Caco-2 (cell line): Measurements from ENCODE around the gene RSRC1. TPM values are rescaled to one million over a fixed set of nuclear protein-coding genes. Genes with fewer than 3 reads are reported as not detected.

Experiments
- BruUV-seq: library from RNA; stranded (reverse); fragments of 400-500 nt; replicated peaks from 2 replicates; lab custom pipeline; 2021; lab: Mats Ljungman, UMichigan
- CTCF ChIA-PET: fragments of 300-600 bp; sonication (Branson Sonifier 250); formaldehyde crosslinking; loops from one replicate; lab custom pipeline; 2022; ENCODE audit warnings: antibody characterized with exemption; lab: Charles Lee
- POLR2A ChIA-PET: fragments of 300-600 bp; sonication (Branson Sonifier 250); formaldehyde crosslinking; loops from one replicate; lab custom pipeline; 2022; ENCODE audit warnings: antibody characterized with exemption; lab: Charles Lee
- DNase-seq, 2 experiments: peaks; one replicate each; pipeline versions ENCODE4 v3.0.0 to v3.0.0-alpha.2; 2020 to 2022
- H3K27me3 ChIP-seq: replicated peaks from 2 replicates; pipeline ENCODE4 v1.6.0; 2011; ENCODE audit warnings: low read length; ENCODE audit not compliant: control insufficient read depth, insufficient read depth
- H3K36me3 ChIP-seq: 2 replicates; pipeline ENCODE4 v1.5.1; 2011; ENCODE audit warnings: low read length; ENCODE audit not compliant: control insufficient read depth, insufficient read depth
- H3K4me1 ChIP-seq: fragments of 250-450 bp; sonication (Bioruptor Pico); 2 replicates; pipeline ENCODE4 v1.5.1; 2020; ENCODE audit warnings: mild to moderate bottlenecking
- H3K4me3 ChIP-seq: 2 replicates; pipeline ENCODE4 v1.5.1; 2011; ENCODE audit warnings: low read depth, mild to moderate bottlenecking, control low read depth, low read length
- H3K9me3 ChIP-seq: fragments of 250-450 bp; sonication (Bioruptor Pico); 2 replicates; pipeline ENCODE4 v1.5.1; 2020; ENCODE audit warnings: mild to moderate bottlenecking, moderate library complexity
- H3K27ac Mint-ChIP-seq: one replicate; pipeline ENCODE4 v1.8.0; 2022; ENCODE audit warnings: mixed read lengths; ENCODE audit not compliant: unreplicated experiment
- H3K27me3 Mint-ChIP-seq: one replicate; pipeline ENCODE4 v1.8.0; 2022; ENCODE audit warnings: mixed read lengths; ENCODE audit not compliant: insufficient read depth, unreplicated experiment
- H3K36me3 Mint-ChIP-seq: one replicate; pipeline ENCODE4 v1.8.0; 2022; ENCODE audit warnings: mild to moderate bottlenecking, mixed read lengths; ENCODE audit not compliant: insufficient read depth, unreplicated experiment
- H3K4me1 Mint-ChIP-seq: one replicate; pipeline ENCODE4 v1.8.0; 2022; ENCODE audit warnings: low read depth, mixed read lengths; ENCODE audit not compliant: unreplicated experiment
- H3K4me3 Mint-ChIP-seq: one replicate; pipeline ENCODE4 v1.8.0; 2022; ENCODE audit warnings: mild to moderate bottlenecking, moderate library complexity, mixed read lengths; ENCODE audit not compliant: unreplicated experiment
- H3K9me3 Mint-ChIP-seq: one replicate; pipeline ENCODE4 v1.8.0; 2022; ENCODE audit warnings: mixed read lengths; ENCODE audit not compliant: unreplicated experiment
- intact Hi-C: fragments of 100-400 bp; cut with micrococcal nuclease; formaldehyde crosslinking; loops from one replicate; pipeline ENCODE4 v1.10.0; 2022; ENCODE audit not compliant: unreplicated experiment
- total RNA-seq: library from RNA; stranded (reverse); gene quantifications from 2 replicates; pipeline ENCODE4 v1.2.3, GENCODE V29; 2022
- TF ChIP-seq, protein P1 (sequence below), 2 experiments: fragments of 200-600 bp in 1 of 2; IDR thresholded peaks; 1 replicate in 1 of 2; 2 replicates in 1 of 2; pipeline versions ENCODE4 v1.5.1 to v1.8.0; 2011 to 2022; ENCODE audit warnings: antibody characterized with exemption in 1 of 2, control low read depth in 1 of 2, inconsistent platforms in 1 of 2, low read depth in 1 of 2, low read length in 1 of 2, mild to moderate bottlenecking in 1 of 2, moderate library complexity in 1 of 2; ENCODE audit not compliant: insufficient read depth in 1 of 2, severe bottlenecking in 1 of 2, unreplicated experiment in 1 of 2

The RSRC1 gene
- total RNA-seq, 1 experiment from 2014 or later, result 38.4 TPM

DNA sequence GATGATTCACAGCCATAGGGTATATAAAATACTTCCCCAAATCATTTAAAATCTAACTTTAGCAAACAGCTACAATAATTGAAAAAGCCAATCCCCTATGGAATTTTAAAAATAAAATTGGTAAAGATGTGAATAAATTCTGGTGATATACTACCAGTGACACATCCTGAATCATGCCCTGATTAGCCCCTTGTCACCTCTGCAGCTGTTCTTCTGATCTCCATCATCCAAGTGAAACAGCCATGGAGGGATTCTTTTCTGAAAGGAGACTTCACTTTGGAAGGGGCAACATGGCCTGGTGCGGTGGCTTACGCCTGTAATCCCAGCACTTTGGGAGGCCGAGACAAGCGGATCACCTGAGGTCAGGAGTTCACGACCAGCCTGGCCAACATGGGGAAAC is 345.5 kb downstream of the RSRC1 start:
- BruUV-seq, result no TSS peak
- CTCF ChIA-PET, result no interaction called here
- TF ChIP-seq, protein P1, sequence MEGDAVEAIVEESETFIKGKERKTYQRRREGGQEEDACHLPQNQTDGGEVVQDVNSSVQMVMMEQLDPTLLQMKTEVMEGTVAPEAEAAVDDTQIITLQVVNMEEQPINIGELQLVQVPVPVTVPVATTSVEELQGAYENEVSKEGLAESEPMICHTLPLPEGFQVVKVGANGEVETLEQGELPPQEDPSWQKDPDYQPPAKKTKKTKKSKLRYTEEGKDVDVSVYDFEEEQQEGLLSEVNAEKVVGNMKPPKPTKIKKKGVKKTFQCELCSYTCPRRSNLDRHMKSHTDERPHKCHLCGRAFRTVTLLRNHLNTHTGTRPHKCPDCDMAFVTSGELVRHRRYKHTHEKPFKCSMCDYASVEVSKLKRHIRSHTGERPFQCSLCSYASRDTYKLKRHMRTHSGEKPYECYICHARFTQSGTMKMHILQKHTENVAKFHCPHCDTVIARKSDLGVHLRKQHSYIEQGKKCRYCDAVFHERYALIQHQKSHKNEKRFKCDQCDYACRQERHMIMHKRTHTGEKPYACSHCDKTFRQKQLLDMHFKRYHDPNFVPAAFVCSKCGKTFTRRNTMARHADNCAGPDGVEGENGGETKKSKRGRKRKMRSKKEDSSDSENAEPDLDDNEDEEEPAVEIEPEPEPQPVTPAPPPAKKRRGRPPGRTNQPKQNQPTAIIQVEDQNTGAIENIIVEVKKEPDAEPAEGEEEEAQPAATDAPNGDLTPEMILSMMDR (IDR thresholded peaks at IDR 0.05; ENCODE audit: insufficient read depth in 1 of 2, low read depth in 1 of 2, low read length in 1 of 2, severe bottlenecking in 1 of 2, unreplicated experiment in 1 of 2), result no peak

DNA sequence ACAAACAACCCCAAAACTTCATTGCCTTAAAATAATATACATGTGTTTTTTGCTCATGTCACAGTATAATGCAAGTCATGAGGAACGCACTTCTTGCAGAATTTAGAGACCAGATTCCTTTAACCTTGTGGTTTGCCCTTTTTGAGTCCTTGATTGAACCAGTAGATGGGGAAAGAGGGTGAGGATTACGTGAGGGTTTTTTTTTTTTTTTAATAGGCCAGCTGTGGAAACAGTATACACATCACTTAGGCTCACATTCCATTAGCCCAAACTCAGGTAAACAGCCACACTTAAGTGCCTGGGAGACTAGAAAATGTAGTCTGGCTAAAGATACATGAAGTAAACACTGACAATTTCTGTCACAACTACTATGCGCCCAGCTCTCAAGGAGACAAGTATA is 346.2 kb downstream of the RSRC1 start:
- Histone ChIP-seq H3K36me3 (no peaks in the 10 kb centered on the region), H3K9me3 (no peaks in the 10 kb centered on the region), H3K27me3 (no peaks in the 10 kb centered on the region), H3K4me3 (no peak overlapping the region), H3K4me1 (no peaks in the 10 kb centered on the region)
- ChIA-PET POLR2A (no interaction called here), CTCF (no interaction called here)
- Mint-ChIP-seq H3K9me3 (no peaks in the 10 kb centered on the region), H3K4me1 (peaks cover 7% of the 10 kb centered on the region), H3K4me3 (no peak overlapping the region), H3K36me3 (no peaks in the 10 kb centered on the region), H3K27me3 (no peaks in the 10 kb centered on the region), H3K27ac (no peak overlapping the region)
- no TSS peak for BruUV-seq
- TF ChIP-seq, protein P1 (IDR thresholded peaks at IDR 0.05; ENCODE audit: insufficient read depth in 1 of 2, low read depth in 1 of 2, low read length in 1 of 2, severe bottlenecking in 1 of 2, unreplicated experiment in 1 of 2), result no peak
- DNase-seq, result no peak
- intact Hi-C loops, result no loop called here

More for the DNA sequence above, 345.5 kb downstream of the RSRC1 start:
- no peak for DNase-seq
- intact Hi-C loops, result no loop called here
- no peak overlapping the region for H3K4me3 ChIP-seq
- H3K4me1 ChIP-seq, result no peaks in the 10 kb centered on the region
- peaks cover 8% of the 10 kb centered on the region for H3K4me1 Mint-ChIP-seq
- no peaks in the 10 kb centered on the region for H3K36me3 ChIP-seq
- no peak overlapping the region for H3K4me3 Mint-ChIP-seq
- POLR2A ChIA-PET, result no interaction called here
- no peaks in the 10 kb centered on the region for H3K9me3 Mint-ChIP-seq
- no peak overlapping the region for H3K27ac Mint-ChIP-seq
- no peaks in the 10 kb centered on the region for H3K36me3 Mint-ChIP-seq
- no peaks in the 10 kb centered on the region for H3K9me3 ChIP-seq
- no peaks in the 10 kb centered on the region for H3K27me3 ChIP-seq
- H3K27me3 Mint-ChIP-seq, result no peaks in the 10 kb centered on the region

DNA sequence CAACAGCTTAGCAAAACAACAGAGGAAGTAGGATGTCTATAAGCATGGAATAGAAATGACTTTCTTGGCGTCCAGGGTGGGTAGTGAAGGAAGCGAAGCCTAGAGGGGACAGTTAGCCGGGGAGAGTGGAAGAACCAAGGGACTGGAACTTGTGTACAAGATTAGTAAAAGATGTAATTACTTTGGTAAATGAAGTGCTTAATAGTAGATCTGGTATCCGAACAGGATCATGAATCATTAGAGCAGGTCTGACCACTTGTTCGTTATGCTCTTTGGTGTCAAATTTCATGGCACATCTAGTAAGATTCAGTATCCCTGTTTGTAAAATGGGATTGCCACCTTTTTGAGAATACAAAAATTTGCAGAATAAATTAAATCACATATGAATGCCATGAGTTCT is 348.6 kb downstream of the RSRC1 start:
- Histone ChIP-seq H3K36me3 (no peaks in the 10 kb centered on the region), H3K4me3 (no peak overlapping the region), H3K9me3 (no peaks in the 10 kb centered on the region), H3K4me1 (no peaks in the 10 kb centered on the region), H3K27me3 (no peaks in the 10 kb centered on the region)
- ChIA-PET CTCF (no interaction called here), POLR2A (no interaction called here)
- H3K27ac Mint-ChIP-seq, result no peak overlapping the region
- H3K27me3 Mint-ChIP-seq, result no peaks in the 10 kb centered on the region
- intact Hi-C loops, result no loop called here
- TF ChIP-seq, protein P1 (IDR thresholded peaks at IDR 0.05; ENCODE audit: insufficient read depth in 1 of 2, low read depth in 1 of 2, low read length in 1 of 2, severe bottlenecking in 1 of 2, unreplicated experiment in 1 of 2), result no peak
- no peak for DNase-seq
- no peaks in the 10 kb centered on the region for H3K36me3 Mint-ChIP-seq
- H3K4me1 Mint-ChIP-seq, result no peaks in the 10 kb centered on the region
- H3K4me3 Mint-ChIP-seq, result no peak overlapping the region
- no peaks in the 10 kb centered on the region for H3K9me3 Mint-ChIP-seq
- no TSS peak for BruUV-seq
